Loucy (cell line): Measurements from ENCODE around the gene AMOTL1.

Source experiments
- EZH2phosphoT487 ChIP-seq: fragments of 200-600 bp; IDR thresholded peaks from 2 replicates; pipeline ENCODE4 v1.6.1; 2018; ENCODE audit warnings: antibody characterized with exemption, mild to moderate bottlenecking, moderate library complexity, borderline replicate concordance
- TF ChIP-seq, protein P1 (sequence below): fragments of 200-600 bp; sonication (generic); conservative IDR thresholded peaks from 2 replicates; pipeline ENCODE4 v1.5.1; 2014; ENCODE audit warnings: mild to moderate bottlenecking, antibody characterized with exemption, low read length

- TF ChIP-seq, protein P1, sequence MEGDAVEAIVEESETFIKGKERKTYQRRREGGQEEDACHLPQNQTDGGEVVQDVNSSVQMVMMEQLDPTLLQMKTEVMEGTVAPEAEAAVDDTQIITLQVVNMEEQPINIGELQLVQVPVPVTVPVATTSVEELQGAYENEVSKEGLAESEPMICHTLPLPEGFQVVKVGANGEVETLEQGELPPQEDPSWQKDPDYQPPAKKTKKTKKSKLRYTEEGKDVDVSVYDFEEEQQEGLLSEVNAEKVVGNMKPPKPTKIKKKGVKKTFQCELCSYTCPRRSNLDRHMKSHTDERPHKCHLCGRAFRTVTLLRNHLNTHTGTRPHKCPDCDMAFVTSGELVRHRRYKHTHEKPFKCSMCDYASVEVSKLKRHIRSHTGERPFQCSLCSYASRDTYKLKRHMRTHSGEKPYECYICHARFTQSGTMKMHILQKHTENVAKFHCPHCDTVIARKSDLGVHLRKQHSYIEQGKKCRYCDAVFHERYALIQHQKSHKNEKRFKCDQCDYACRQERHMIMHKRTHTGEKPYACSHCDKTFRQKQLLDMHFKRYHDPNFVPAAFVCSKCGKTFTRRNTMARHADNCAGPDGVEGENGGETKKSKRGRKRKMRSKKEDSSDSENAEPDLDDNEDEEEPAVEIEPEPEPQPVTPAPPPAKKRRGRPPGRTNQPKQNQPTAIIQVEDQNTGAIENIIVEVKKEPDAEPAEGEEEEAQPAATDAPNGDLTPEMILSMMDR, result no peak
- TF ChIP-seq EZH2phosphoT487, result no peak
These were observed 43.1 kb upstream of the AMOTL1 start for GRCh38 chr11:94725097-94725496.
